Stimulated activated CD4-positive, alpha-beta T cell treated with anti-CD3 and anti-CD28 coated beads, TNF-alpha, amount 100 ng/mL, for 4 hours (primary cell): ENCODE results near the gene C1orf167.
"Not testable (repeated sequence)": the region's sequence is repeated elsewhere in the genome, so short reads cannot be mapped to it uniquely, and the experiment has no call there.

Experiments used
- DNase-seq, 3 experiments: peaks; one replicate each; pipeline ENCODE4 v3.0.0-alpha.2; 2020; ENCODE audit warnings: low read depth in 3 of 3

The C1orf167 gene

GRCh38 chr1:11800391-11800755 is 38.4 kb downstream of the C1orf167 start:
- no peak for DNase-seq

- no peak for DNase-seq
Observed at GRCh38 chr1:11800756-11801433, 38.9 kb downstream of the C1orf167 start.

DNA sequence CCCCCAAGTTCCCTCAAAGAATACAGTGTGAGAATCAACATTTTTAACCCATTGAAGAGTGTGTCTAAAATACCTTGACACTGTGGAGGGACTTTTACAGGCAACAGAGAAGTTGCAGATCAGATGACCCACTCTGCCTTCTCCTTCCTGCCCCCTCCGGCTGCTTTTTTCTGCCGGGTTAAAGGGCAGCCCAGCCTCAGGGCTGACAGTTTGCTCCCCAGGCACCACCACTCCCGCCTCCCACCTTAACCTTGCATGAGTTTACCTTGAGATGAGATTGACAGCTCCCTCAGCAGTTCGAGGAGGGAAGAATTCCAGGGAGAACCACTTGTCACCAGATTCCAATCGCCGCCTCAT is 40.6 kb downstream of the C1orf167 start:
- DNase-seq = no peak

GRCh38 chr1:11802973-11803885 is 41.2 kb downstream of the C1orf167 start:
- DNase-seq = peak; percentile 31 to 44 (median 40)

- not testable (repeated sequence) for DNase-seq
Observed at GRCh38 chr1:11803924-11804665, 42.1 kb downstream of the C1orf167 start.

DNA sequence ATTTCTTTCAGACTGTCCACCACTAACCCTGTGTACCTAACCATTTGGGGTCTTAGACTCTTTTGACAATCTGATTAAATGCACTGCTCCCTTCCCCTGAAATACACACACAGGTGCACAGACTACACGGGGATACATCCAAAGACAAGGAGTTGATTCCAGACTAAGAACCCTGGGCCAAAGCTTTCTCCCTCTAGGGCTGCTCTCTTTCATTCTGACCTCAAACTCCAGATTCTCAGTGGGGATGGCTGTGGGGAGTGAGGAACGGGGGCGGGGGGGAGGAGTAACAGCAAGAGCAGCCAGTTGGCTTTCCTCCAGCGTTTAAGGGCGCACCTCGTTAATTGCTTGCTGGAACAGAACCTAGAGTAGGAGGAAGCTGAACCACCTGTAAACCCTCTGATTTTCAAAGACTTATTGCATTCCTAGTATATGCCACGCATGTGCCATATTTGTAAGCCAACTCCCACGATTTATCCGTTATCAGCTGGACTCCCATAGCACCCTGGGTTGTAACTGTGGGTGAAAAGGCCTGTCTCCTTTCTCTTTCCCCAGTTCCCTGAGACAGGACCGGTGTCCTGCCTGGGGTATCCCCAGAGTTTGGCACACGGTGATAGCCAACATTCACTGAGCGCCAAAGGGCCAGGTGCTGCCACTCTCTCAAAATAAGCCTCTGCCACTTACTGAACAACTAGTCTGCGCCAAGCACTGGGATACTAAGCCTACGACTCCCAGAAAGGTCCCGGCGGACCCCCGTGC is 42.9 kb downstream of the C1orf167 start:
- DNase-seq = peak in 1 of 3 experiments; percentile 24

GRCh38 chr1:11805422-11806306 is 43.7 kb downstream of the C1orf167 start, which contains the start of the genes CLCN6 and MTHFR:
CLCN6 (plus strand) TSS chr1:11806191; CDS start chr1:11806263, 72 bp downstream.
MTHFR (minus strand) TSS chr1:11805964; CDS start chr1:11803116, 2,848 bp downstream.
- peak; percentile 92 to 95 (median 93) for DNase-seq

- no peak for DNase-seq
Observed at GRCh38 chr1:11806307-11806936, 44.4 kb downstream of the C1orf167 start.

DNA sequence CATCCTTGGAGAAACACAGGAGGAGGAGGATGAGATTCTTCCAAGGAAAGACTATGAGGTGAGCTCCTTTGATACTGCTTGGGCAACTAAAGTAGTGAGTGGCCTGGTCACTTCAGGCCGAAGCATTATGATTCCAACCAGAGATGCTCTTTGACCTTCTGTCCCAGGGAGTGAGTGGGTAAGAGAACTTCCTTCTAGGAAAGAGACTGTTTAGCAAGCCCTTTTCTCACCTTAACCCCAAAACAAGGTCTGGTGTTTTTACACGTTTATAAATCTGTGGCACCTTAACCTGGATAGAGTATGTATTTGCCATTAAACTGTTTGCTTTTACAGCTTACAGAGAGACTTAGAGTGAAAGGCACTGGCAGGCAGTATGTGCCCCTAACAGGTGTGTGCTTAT is 45.1 kb downstream of the C1orf167 start:
- no peak for DNase-seq

- no peak for DNase-seq
Observed at GRCh38 chr1:11813021-11813420, 51.0 kb downstream of the C1orf167 start.

GRCh38 chr1:11817192-11817591 is 55.2 kb downstream of the C1orf167 start:
- no peak for DNase-seq

DNA sequence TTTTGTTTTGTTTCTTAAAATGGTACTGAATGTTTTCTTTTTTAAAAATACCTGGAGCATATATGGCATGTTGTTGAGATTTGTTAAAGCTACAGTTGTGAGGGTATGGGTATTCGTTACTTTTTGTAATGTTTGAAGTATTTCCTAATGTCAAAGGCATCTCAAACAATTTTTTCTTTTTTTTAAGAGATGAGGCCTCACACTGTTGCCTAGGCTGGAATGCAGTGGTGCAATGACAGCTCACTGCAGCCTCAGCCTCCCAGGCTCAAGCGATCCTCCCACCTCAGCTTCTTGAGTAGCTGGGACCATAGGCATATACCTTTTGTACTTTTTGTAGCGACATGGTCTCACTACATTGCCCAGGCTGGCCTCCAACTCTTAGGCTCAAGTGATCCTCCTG is 60.1 kb downstream of the C1orf167 start:
- no peak for DNase-seq

GRCh38 chr1:11823366-11824137 is 61.6 kb downstream of the C1orf167 start:
- no peak for DNase-seq

DNA sequence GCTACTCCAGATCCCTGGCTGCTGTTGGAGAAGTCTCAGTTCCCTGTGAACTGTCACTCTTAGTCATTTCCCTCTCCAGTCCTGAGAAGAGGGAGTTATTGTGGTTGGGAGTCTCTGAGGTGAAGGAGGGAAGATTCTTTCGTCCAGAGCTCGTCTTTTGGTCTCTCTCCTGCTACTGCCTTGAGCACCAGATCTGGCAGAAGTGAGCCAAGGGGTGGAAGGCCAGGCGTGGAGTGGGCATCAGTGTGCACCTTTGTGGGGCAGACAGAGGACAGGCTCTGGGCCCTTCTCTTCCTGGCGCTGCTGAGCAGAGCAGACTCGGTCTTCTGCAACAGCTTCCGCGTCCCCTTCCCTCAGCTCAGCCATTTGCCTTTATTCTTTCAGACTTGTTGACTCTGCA is 63.1 kb downstream of the C1orf167 start:
- no peak for DNase-seq

DNA sequence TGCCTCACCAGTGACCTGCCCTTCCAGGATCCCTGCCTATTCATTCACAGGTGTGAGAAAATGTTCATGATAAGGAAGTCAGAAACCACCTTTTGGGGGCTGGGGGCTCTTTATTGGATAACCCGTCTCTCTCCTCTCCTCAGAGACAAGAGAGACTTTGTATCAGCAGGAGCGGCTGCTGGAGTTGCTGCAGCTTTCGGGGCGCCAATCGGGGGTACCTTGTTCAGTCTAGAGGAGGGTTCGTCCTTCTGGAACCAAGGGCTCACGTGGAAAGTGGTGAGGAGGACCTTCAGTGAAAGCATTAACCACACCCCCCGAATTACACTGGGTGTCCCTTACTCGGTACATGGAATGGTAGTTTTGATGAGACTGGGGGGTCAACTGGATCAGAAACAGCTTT is 65.0 kb downstream of the C1orf167 start:
- no peak for DNase-seq

DNA sequence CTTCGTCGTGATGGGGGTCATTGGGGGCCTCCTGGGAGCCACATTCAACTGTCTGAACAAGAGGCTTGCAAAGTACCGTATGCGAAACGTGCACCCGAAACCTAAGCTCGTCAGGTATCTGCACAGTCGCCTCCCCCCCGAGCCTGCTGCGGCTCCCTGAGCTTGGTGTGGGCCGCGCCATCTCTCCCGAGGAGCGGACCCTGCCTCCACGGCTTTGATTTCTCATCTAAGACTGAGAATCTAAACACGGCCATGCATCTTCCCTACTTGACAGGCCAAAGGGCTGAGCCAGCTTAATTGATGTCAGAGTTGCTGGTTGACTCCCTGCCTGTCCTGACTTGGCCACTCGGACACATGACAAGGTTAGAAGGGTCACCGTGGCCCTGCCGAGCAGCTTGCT is 66.5 kb downstream of the C1orf167 start:
- no peak for DNase-seq

DNA sequence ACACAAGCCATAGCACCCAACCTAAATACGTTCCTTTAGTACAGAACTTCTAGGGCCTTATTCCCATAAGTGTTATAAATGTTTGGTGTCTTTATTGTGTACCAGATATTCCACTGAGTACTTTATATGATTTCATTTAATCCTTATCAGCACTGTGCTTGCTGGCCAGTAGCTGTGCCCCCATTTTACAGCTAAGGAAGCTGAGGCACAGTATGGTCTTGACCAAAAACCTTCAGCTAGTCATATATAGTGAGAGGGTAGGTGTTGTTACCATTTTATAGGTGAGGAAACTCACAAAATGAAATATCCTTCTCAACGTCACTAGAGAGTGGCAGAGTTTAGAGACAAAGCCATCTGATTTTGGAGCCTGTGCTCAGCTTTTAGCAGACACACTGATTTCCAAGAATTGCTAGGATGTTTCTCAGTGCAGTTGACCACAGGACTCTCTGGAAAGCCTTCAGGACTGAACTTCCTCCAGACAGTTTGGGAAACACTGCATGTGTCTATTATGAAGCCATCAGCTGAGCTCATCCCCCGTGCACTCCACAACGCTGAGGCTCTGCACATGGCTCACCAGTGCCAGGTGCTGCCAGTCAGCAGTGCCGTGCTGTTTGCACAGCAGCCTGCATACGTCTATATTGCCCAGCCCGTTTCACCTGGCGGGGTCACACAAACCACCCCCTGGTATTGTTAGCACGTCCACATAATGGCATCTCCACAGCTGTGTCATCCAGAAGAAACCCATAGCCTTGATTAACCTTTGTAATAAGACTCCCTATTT is 70.1 kb downstream of the C1orf167 start:
- DNase-seq = no peak

DNA sequence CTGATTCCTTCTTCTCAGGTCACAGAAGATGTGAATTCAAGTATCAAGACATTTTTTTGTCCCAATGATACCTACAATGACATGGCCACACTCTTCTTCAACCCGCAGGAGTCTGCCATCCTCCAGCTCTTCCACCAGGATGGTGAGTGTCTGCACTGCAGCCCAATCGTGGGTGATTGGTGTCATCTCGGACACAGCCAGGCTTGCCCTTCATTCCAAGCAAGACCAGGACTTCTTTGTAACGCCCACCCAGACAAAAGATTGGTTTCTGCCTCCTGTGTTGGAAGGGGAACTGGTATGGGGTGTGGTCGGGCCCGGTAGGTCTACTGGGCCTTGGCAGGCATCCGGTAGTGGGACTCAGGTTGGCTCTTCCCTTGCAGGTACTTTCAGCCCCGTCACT is 71.5 kb downstream of the C1orf167 start:
- DNase-seq = no peak
